IPS-18c (cell line): ENCODE data around the gene TBC1D24.

ENCODE experiments used
- H3K4me3 ChIP-seq: 2 replicates; pipeline ENCODE4 v1.7.0; 2013; ENCODE audit warnings: low read depth, mild to moderate bottlenecking, low read length, moderate library complexity; ENCODE audit not compliant: insufficient read depth
- H3K9me3 ChIP-seq: one replicate; pipeline ENCODE4 v1.6.1; 2013; ENCODE audit warnings: mild to moderate bottlenecking, low read length, moderate library complexity; ENCODE audit not compliant: control insufficient read depth, insufficient read depth

The TBC1D24 gene

DNA sequence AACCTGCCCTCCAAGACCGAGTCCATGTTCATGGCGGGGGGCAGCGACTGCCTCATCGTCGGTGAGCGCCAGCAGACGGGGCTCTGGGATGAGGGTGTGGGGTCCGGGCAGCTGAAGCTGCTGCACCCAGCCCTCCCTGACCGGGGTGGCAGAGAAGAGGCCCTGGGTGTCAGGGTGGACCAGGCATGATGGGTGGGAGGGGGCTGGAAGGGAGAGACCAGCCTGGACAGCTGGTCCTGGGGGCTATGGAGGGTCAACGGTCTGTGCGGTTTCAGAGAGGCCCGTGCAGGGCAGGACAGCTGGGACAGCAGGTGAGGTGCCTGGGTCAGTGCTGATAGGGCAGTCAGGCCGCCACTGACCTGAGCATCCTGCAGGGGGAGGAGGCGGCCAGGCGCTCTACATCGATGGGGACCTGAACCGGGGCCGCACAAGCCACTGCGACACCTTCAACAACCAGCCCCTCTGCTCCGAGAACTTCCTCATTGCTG lies 25.5 kb downstream of the TBC1D24 start:
- H3K9me3 ChIP-seq, result no peaks in the 10 kb centered on the region
- H3K4me3 ChIP-seq, result no peak overlapping the region

DNA sequence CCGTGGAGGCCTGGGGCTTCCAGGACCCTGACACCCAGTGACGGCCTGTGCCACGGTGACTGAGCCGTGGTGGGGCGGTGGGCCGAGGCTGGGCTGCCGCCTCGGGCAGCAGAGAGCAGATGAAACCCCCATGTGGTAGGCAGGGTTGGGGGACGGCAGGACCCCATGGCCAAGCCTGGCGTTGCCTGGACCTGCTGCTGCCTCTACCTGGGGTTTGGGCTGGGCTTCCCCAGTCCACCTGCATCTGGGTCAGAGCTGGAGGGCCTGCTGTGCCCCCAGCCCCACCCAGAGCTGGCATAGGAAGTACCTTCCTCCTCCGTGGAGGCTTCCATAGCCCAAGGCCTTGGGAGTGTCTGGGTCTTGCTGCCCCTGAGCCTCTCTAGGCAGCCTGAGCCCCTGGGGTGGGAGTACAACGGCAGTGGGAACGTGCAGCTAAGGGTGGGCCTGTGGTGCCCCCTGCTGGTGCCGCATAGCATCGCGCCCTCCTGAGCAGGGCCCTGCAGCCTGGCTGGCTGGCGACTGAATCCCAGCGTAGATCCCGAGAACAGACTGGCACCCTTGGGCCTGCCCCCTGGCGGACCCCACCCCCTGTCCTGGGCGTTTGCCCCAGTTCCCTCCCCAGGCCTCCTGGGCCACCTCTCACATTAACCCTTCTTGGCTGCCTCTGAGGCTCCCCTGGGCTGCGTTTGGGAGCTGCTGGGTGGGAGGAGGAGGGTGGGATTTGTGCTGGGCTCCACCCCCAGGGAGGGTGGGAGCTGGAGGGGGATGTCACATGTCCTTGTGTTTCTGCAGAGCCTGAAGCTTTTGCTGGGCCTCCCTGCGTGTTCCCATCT lies 26.2 kb downstream of the TBC1D24 start:
- peak overlapping the region; percentile 56; the same call in 1 of the 2 replicates for H3K4me3 ChIP-seq
- no peaks in the 10 kb centered on the region for H3K9me3 ChIP-seq

DNA sequence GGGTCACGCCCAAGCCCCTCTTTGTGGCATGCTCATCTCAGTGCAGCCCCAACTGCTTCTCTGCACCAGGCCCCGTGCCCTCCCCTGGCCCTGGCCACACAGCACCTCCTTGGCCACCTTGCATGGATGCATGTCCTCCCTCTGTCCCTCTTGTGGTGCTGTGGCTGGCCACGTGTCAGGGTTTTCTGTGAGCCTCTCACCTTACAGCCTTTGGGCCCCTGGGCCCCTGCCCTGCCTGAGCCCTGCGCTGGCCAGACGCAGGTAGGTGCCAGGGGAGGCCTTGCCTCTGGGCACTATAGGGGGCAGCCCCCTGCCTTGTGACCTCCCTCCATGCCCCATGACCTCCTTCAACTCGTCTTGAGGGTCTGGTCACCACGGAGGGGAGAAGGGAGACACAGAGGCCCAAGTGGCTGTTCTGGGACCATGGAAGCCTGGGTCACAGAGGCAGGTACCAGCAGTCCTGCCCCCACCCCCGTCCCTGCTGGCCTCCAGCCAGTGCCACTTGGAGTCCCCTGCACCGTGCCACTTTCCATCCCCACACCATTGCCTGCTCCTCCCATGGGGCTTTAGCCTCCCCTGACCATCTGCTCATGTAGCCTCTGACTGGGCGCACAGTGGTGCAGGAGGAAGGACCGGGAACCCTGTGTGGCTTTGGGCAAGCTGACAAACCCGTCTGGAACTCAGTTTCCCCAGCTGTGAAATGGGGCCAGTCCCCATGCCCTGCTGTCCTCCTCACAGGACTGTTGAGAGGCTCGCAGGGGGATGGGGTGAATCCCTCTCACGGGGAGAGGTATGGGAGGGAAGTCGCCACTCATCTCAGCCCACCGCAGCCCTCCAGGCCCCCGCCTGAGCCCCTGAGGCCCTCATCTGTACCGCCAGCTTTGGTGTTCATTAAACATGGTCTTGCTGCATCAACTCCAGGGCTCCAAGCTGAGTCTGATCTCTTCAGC lies 27.3 kb downstream of the TBC1D24 start:
- Histone ChIP-seq H3K4me3 (no peak overlapping the region), H3K9me3 (no peaks in the 10 kb centered on the region)

DNA sequence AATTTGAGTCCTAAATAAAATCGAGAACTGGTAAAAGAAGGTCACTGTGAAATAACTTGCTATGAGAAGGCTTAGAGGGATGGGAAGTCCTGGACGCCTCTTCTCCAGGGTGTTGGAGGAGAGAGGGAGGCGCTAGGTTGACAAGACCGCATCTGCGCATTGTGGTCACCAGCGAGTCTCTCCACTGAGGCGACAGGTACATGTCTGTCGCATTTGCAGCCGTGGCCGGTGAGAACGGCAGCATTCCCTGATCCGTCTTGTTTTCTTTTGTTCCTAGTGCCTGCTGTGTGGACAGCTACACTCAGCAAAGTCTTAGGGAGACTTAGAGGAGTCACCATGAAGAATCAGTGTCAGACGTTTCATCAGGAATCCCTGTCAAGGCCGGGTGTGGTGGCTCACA lies 30.8 kb downstream of the TBC1D24 start:
- H3K4me3 ChIP-seq, result no peak overlapping the region
- no peaks in the 10 kb centered on the region for H3K9me3 ChIP-seq

DNA sequence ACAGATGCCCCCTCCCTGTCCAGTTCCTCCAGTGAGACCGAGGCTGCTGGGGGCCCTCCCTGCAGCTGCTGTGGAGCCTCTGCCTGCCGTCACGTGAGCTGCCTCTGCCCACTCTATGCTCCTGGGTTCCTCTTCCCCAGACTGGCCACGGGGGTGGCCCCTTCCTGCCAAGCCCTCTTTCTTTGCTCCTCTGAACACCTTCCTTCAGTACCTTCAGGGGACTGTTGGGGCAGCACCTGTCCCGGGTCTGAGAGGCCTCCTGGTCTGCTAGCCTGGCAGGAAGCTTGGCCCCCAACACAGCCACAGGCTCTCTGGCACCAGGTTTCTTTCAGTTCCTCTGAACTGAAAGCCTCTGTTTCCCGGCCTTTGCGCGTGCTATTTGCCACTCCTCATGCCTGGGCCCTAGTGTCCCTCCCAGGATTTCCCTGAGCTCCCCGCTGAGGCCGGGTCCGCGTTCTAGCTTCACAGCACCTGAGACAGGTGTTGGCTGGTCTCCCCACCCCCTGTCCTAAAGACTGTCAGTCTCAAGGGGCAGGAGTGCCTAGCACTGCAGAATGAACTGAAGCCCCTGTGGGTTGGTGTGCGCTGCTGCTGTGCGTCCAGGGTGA lies 32.2 kb downstream of the TBC1D24 start:
- H3K4me3 ChIP-seq, result no peak overlapping the region

DNA sequence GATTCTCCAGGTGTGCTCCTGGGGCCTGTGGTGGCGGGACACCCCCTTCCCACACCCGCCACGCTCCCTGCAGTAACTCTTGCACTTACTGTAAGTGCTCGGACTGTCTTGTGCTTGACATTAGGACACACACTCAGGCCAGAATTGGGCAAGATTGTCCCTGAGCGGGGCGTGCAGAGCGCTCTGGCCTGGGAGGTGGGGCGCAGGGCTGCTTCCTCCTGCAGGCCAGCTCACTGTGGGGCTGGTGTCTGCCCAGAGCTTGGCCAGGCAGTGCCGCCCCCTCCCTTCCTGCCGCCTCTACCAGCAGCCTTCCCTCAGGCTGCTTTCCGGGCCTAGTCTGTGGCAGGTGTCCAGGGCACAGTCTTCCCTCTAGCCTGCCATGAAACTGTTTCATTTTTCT lies 32.7 kb downstream of the TBC1D24 start:
- no peak overlapping the region for H3K4me3 ChIP-seq
- H3K9me3 ChIP-seq, result no peaks in the 10 kb centered on the region

More for the DNA sequence above, 32.2 kb downstream of the TBC1D24 start:
- H3K9me3 ChIP-seq, result no peaks in the 10 kb centered on the region

DNA sequence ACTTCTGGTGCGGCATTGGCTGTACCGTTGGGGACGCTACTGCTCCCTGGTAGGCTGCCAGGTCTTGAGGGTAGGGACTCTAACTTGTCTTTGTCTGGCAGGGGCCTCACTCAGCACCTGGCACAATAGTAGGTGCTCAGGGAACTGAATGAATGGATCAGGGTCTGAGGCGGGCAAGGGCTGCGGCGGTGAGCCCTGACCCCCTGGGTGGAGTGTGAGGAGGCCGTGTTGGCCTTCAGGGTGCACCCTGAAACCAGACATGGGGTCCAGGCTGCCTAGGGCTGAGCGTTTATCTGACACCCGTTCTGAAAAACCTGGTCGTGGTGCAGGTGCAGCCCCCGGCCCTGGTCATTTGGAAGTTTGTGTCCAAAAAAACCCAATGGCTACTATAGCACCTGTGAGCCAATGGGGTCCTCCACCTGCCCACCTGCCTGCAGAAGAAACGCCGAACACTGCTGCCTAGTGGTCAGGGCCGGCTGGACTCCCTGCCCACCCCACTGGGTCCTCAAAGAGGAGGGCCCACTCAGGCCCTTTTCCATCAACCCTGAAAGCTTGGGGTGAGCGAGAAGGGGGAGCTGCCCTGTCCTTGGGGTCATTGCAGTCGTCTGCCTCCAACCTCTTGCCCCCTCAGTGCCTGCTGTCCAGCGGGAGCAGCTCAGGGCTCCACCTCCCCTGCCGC lies 33.9 kb downstream of the TBC1D24 start:
- no peaks in the 10 kb centered on the region for H3K9me3 ChIP-seq
- H3K4me3 ChIP-seq, result no peak overlapping the region

DNA sequence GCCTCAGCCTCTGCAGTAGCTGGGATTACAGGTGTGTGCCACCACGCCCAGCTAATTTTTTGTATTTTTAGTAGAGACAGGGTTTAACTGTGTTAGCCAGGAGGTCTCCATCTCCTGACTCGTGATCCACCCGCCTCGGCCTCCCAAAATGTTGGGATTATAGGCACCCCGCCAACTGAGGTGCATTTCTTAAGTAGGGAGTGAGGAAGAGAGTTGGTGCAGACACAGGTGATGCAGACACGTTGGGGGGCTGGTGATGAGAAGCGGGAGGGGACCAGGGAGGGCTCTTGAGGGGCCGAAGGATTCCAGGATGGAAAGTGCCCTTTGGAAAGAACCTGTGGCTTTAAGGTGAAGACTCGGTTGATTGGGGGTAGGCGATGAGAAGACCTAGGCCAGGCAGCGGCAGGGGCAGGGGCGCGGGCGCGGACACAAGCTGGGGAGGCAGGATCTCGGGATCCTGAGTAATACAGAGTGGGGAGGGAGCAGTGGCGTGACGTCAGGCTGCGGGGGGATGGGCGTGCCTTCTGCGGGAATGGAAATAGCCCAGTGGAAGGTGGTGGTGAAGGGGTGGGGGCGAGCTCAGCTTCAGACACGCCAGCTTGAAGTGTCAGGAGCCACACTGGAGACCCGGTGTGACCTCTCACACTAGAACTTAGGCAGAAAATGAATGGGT lies 36.3 kb downstream of the TBC1D24 start:
- no peak overlapping the region for H3K4me3 ChIP-seq
- H3K9me3 ChIP-seq, result no peaks in the 10 kb centered on the region

DNA sequence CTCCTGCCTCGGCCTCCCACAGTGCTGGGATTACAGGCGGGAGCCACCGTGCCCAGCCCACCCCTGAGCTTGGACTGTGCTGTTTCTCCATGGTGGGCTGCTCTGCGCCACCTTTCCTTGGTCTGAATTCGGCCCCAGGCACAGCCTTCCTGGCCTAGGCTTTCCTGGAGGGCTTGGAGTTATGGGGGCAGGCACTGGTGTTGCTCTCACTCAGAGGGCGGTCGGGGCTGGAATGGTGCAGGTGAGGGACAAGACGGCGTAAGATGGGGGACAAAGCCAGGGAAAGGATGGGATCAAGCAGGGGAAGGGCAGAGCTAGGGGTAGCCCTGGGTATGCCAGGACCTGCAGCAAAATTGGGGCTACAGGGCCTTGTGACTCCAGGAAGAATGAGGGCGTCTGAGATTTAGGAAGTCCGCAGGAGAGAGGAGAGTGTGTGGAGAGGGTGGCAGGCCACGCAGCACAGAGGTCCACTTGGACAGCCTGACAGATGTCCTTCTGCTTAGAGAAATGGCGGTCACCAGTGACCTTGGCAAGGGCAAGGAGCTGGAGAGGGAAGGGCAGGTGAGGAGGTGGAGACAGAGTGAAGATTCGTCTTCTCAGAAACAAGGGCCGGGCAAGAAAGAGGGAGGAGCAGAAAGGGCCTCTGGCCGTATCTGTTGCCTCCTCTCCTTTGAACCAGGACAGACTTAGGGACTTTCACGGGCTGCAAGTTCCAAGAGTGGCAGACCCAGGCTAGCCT lies 37.2 kb downstream of the TBC1D24 start:
- H3K4me3 ChIP-seq, result peak overlapping the region; percentile 81; the same call in 1 of the 2 replicates
- H3K9me3 ChIP-seq, result no peaks in the 10 kb centered on the region

DNA sequence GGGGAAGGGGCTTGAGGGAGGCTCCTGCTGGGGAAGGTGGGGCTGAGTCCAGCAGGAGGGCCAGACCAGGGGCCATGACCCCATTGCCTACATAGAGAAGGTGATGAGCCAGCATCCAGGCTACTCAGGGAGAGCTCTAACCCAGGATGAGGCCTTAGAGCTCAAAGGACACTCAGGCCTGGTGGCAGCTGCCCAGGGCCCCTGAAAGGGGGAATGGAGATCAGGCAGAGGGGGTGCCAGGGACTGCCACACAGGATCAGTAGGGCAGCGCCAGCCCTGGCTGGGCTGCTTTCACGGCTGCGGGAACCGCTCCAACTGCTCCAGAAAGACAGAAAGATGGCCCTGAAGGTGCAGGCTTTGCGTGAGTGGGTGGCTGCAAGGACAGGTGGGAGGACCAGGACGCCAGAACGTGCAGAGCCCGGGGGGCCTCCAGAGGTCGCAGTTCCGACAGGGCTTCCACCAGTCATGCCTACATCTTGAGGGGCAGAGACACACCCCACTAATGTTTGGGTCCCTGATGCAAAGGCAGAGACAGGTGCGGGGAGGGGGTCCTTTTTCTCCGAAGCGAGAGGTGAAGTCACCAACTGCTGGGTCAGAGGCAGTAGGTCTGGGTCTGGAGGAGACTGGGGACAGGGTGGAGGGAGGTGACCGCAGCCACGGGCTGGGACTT lies 37.9 kb downstream of the TBC1D24 start:
- peak overlapping the region; percentile 81 for H3K4me3 ChIP-seq

DNA sequence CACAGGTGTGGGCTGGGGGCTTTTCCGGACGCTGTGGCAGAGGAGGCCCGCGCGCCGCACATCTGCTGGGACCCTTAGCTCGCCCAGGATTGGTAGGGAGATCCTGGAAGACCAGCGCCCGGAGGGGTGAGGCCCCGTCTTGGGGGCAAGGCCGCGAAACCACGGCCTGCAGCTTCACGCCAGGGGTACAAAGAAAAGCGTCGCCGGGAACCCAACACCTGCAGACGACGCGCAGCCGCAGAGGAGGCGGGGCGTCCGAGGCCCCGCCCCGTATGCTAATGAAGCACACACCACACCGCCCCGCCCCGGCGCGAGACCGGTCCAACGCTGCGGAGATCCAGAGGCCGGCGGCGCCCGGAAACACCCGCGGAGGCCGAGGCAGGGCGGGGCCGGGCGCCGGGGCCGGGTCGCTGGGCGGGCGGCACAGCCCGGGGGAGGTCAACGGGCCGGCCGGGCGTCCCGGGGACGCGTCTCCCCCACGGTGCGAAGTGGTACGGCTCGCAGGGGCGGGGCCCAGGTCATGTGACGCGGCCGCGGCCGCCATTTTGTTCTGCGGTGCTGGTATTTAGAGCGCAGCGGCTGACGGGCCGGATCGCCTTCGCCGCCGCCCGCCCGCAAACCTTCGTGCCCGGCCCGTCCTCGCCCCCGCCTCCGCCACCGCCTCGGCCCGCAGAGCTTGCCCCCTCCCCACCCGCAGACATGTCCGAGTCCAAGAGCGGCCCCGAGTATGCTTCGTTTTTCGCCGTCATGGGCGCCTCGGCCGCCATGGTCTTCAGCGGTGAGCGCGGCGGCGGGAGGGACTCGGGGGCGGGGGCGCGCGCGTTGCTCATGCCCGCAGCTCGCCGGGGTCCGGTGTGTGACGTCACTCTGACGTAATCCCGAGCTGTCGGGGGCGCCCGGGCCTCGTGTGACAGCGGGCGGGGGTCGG lies 38.7 kb downstream of the TBC1D24 start, which contains the start of gene ATP6V0C:
TSS of gene ATP6V0C (plus strand) at position 548 of the 928 bp plus-strand sequence. CDS start at position 700, 152 bp downstream.
- H3K9me3 ChIP-seq, result no peaks in the 10 kb centered on the region
- H3K4me3 ChIP-seq, result peak within 1 kb of the TSS; percentile 81

More for the DNA sequence above, 37.9 kb downstream of the TBC1D24 start:
- H3K9me3 ChIP-seq, result no peaks in the 10 kb centered on the region

DNA sequence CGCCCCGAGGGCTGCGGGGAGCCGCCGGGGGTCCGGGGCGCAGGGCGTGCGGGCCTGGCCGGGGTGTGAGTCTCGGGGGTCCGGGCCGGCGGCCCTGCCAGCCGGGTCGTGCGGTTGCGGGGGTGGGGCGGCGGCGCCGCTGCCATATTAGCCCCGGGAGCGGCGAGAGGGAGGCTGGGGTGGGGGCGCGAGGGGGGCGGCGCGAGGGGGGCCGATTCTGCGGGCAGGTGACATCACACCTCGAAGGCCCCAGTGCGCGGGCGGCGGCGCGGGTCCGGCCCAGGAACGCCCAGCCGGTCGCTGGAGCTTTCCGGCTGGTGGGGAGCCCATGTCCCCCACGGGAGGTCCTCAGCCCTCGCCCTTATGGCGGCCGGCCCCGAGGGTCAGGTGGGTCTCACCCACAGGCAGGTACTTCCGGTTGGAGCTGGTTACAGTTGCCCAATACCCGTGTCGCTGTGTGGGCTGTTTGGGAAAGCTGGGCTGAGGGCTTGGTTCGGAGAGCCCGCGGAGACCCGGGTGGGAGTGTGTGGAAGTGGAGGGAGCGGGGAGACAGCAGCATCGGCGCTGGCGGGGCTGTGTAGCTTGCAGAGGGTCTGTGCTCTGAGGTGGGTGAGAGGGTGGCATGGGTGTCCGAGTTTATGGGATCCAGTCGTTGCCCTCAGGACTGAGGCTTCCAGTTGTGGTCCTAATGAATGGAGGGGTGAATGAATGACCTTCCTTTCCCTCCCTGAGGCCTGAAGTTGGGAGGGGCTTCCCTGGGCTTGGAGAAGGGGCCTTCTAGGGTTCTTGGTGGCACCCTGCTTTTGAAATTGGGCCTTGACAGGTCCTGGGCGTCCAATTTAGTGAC lies 39.6 kb downstream of the TBC1D24 start:
- Histone ChIP-seq H3K9me3 (no peaks in the 10 kb centered on the region), H3K4me3 (peak overlapping the region; percentile 81)

DNA sequence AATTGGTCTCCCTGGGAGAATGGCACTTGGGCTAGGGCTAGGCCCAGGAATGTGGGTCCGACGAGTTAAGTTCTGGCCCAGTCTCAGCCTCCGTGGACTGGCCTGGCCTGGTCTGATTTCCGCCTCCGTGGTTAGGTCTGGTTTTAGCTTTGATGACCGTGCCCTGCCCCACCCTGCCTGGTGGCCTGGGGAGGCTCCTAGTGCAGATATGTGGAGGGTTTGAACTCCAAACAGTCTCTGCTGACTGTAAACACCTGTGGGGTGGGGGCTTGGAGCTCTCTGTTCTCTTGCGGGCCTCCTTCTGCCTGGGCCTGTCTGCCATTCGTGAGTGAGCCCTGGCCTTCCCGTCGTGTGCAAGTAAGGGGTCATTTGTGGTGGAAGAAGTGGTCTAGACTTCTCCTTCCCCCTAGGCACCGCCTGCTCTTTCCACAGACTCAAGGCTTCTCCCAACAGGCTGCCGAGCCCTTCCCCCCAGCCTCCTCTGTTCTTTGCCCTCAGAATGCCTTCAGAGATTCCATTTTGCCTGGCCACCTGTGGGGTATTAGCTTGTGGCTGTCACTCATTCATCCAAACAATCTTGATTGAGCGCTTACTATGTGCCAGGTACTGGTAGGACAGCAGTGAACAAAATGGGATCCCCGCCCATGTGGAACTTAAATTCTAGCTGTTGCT lies 40.4 kb downstream of the TBC1D24 start:
- Histone ChIP-seq H3K9me3 (no peaks in the 10 kb centered on the region), H3K4me3 (peak overlapping the region; percentile 81)
